ENCODE results near the gene AKIRIN2.
A peak's percentile ranks its signal among the peaks of the same experiment; 100 is the strongest.
"Not testable (repeated sequence)": the region's sequence is repeated elsewhere in the genome, so short reads cannot be mapped to it uniquely, and the experiment has no call there.

Gene AKIRIN2

DNA sequence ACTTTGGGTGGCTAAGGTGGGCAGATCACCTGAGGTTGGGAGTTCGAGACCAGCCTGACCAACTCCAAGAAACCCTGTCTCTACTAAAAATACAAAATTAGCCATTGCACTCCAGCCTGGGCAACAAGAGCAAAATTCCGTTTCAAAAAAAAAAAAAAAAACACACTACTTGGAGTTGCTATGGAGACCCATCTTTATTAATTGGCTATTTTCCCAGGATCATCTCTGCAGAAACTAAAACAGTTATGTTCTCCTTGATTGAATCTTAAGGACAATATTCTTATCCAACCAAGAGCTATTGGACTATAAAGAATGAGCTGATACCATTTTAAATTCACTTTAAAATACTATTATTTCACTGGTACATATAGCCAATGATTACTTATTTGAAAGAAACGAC lies 14.7 kb downstream of the AKIRIN2 start:
- DNase-seq (ENCODE audit: low read depth), result no peak

DNA sequence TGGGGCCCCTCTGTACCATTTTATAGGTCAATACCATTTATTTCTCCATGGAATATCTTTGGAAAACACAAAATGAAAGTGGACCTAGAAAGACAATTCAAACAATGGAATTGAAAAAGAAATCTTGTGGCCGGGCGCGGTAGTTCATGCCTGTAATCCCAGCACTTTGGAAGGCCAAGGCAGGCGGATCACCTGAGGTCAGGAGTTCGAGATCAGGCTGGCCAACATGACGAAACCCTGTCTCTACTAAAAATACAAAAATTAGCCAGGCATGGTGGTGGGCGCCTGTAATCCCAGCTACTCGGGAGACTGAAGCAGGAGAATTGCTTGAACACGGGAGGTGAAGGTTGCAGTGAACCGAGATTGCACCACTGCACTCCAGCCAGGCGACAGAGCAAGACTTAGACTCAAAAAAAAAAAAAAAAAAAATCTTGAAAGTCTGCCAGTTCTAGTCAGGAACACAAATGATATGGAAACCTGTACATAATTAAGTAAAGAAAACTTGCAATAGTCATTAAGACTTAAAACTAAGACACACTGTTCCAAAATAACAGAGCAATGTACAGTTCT lies 15.3 kb downstream of the AKIRIN2 start:
- not testable (repeated sequence) for DNase-seq (ENCODE audit: low read depth)

- peak; percentile 46 for DNase-seq (ENCODE audit: low read depth)
These were observed 17.0 kb downstream of the AKIRIN2 start for GRCh38 chr6:87684895-87685654.

DNA sequence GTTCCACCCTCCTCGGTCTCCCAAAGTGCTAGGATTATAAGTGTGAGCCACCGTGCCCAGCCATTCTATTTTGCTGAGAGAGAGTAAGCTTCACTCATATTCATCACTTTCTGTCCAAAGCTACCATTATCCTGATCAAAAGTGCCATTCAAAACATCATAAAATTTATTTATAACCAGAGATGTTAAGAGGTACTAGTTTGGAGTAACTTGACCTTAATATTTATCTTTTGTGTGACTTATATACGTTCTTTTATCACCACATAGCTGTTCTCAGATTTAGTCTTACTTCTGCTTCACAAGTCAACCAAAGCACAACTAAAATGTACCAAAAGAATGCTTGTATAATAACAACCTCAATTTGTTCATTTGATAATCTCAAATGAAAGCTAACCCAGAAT lies 18.1 kb downstream of the AKIRIN2 start:
- DNase-seq (ENCODE audit: low read depth), result no peak

DNA sequence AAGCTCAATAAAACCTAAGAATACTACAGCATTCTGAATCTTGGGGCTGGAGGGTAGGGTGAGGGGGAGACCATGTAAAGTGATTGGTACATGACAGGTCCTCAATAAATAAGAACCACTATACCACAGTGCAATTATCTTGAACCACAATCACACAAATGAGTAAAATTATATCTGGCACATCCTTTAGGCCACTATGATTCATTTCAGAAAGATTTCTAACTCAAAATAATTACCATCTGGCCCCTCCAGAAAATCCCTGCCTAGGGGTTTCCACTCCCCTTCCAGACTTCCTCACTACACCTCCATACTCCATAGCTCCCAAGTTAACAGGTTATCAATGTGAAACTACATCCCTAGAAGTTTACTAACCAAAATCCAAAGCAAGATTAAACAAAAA lies 19.7 kb downstream of the AKIRIN2 start:
- DNase-seq (ENCODE audit: low read depth), result no peak

- DNase-seq (ENCODE audit: low read depth), result no peak
These were observed 26.9 kb downstream of the AKIRIN2 start for GRCh38 chr6:87675004-87675681.

DNA sequence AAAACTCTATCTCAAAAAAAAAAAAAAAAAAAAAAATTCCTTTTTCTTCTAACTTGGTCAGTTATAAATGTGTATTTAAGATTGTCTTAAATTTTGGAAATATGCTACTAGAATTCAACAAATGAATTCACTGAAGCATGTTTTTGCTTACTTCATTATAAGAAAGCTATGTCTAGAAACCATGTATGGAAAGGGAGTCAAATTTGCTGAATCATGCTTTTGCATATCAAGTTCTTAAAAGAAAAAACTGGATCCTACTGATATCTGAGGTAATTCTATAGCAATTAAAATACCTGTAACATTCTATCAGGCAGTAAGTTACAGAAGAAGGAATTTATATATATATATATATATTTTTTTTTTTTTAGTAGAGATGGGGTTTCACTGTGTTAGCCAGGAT lies 27.7 kb downstream of the AKIRIN2 start:
- no peak for DNase-seq (ENCODE audit: low read depth)

GRCh38 chr6:87673237-87673636 lies 28.8 kb downstream of the AKIRIN2 start:
- no peak for DNase-seq (ENCODE audit: low read depth)

- DNase-seq (ENCODE audit: low read depth), result no peak
These were observed 29.4 kb downstream of the AKIRIN2 start for GRCh38 chr6:87672641-87673040.

GRCh38 chr6:87671555-87672029 lies 30.4 kb downstream of the AKIRIN2 start:
- DNase-seq (ENCODE audit: low read depth), result peak; percentile 17

DNA sequence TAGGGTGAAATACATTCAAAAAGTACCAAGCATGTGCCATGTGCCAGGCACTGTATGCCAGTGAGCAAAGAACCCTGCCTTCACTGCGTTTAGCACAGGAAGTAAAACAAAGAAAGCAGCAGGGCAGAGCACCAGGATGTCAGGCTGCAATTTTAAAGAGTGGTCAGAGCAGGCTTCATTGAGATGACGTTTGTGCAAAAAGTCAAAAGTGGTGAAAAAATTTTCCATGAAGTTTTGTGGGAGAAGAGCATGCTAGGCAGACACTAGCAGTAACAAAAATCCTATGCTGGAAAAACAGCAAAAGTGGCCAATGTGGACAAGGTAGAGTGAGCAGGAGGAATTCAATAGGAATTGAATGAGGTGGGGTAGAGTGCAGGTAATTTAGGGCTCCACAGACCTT lies 31.3 kb downstream of the AKIRIN2 start:
- no peak for DNase-seq (ENCODE audit: low read depth)

- no peak for DNase-seq (ENCODE audit: low read depth)
These were observed 33.0 kb downstream of the AKIRIN2 start for GRCh38 chr6:87669051-87669450.

DNA sequence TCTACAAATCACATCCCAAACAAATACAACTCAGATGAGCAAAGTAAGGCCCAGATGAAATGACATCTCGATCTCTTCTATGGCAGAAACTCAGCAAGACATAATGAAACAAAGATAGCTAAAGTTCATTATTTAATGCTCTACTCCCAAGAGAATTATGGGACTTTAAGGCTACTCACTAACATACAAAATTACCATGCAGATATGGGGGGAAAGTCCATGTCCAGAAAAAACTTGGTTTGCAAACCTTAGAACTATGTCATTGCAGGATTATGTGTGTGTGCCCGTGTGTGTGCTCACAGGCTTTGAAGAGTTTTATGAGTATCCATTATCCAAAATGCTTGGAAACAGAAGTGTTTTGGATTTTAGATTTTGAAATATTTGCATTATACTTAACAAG lies 34.0 kb downstream of the AKIRIN2 start:
- no peak for DNase-seq (ENCODE audit: low read depth)

DNA sequence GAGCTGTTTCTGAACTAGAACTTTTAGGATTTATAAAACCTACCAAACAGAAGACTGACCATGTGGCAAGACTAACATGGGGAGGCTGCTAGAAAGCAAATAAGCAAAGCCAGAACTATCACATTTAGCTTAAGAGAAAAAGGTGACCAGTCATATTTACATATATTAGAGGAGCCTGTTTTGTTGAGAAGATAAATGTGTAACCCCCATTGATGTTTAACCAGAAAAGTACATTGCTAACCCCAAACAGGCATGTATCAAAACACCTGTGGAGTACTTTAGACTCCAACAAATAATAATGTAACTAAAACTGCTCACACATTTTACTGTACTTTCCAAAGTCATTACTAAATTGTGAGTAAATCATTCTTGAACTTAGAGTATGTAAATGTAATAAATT lies 35.0 kb downstream of the AKIRIN2 start:
- DNase-seq (ENCODE audit: low read depth), result no peak

DNA sequence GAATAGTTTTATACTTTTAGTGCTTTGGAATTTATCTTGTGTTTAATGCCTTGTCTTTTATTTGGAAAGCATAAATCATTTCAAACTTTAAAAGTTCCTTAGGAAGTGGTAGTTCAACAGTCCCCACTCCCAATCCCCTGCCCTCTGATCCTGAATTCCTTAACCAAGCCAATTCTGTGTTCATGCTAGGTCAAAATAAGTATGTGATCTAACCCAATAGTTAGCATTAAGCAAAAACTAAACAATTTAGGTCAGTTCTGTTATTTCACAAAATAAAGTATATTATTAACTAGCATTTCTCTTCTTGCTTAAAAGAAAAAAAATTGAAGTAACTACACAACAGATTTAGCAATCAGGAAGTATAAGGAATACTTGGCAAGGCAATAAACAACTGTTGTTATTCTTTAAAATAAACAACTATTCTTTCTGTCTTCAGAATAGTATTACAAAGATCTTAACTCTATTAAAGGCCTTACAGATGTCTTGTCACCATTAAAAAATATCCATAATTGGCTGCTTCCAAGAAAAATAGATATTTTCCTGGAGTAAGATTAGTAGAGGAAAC lies 37.0 kb downstream of the AKIRIN2 start:
- no peak for DNase-seq (ENCODE audit: low read depth)

GRCh38 chr6:87663434-87663833 lies 38.6 kb downstream of the AKIRIN2 start:
- no peak for DNase-seq (ENCODE audit: low read depth)

GRCh38 chr6:87661503-87661902 lies 40.5 kb downstream of the AKIRIN2 start:
- DNase-seq (ENCODE audit: low read depth), result peak; percentile 53

GRCh38 chr6:87661016-87661415 lies 41.0 kb downstream of the AKIRIN2 start:
- peak; percentile 70 for DNase-seq (ENCODE audit: low read depth)

DNA sequence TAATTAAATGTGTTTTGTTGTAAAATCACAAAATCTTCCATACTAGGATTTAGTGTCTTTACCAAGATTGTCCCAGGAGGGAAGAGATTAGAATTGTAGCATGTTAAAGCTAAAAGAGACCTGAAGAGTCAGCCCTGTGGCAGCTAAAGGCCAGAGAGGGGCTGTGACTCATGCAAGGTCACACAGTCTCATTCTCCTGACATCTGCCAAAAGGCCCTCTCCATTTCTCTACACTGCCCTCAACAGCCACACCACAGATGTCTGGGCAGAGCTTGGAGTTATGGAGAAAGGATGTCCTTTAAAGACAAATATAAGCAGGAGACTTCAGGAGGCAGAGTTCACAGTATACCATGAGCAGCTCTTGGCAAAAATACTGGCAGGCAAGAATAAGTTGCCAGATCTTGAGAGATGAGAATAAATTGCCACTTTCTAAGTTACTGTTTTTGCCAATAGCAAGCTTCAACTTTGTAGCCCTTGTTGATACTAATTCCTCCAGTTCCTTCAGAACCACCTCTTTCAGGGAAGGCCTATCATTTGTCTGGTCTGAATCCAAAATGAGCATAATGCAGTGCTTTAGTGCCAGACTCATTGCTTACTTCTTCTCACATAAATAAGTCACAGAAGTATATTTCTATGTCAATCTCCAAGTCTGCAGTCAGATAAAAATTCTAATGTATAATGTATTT lies 41.7 kb downstream of the AKIRIN2 start:
- DNase-seq (ENCODE audit: low read depth), result peak; percentile 79

GRCh38 chr6:87658516-87658915 lies 43.5 kb downstream of the AKIRIN2 start:
- DNase-seq (ENCODE audit: low read depth), result no peak

DNA sequence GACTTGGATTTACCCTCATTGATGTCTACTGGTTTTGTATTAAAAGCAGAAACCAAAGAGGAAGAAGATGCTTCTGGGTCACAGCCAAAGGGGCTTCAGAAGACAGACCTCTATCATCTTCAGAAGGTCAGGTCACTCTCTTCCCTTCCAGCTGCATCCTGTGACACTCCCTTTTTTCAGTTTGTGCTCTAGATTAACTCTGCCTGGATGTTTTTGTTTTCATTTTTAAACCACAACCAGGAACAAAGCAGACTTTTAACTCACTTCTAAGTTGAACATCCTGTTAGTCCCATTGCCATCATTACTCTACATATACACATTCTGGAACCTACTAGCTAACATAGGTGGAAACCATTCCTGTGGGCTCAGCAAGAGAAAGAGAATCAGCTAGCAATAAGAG lies 45.2 kb downstream of the AKIRIN2 start:
- no peak for DNase-seq (ENCODE audit: low read depth)

- DNase-seq (ENCODE audit: low read depth), result no peak
These were observed 46.2 kb downstream of the AKIRIN2 start for GRCh38 chr6:87655824-87656223.
